ENCODE data around the gene VOPP1. TPM values are rescaled to one million over a fixed set of nuclear protein-coding genes. Genes with fewer than 3 reads are reported as not detected.

Gene VOPP1
- total RNA-seq, 4 donors from 2014 or later, result 22.1 to 79.2 (median 73.9) TPM

- Histone ChIP-seq H3K27ac (peak overlapping the region; percentile 59 to 81 (median 74)), H3K9me3 (no peaks in the 10 kb centered on the region), H3K4me1 (peaks cover 13 to 48% (median 33%) of the 10 kb centered on the region in 4 donors), H3K36me3 (no peaks in the 10 kb centered on the region), H3K27me3 (no peaks in the 10 kb centered on the region), H3K4me3 (no peak overlapping the region)
- intact Hi-C loops (cut with DNase I; ENCODE audit: low total_unique reads) (no loop called here), in situ Hi-C loops (cut with MboI; ENCODE audit: low pct_ligation_motif_present in 1 of 4, low pct_unique_long_range_greater_than_20kb in 1 of 4, low sequenced_read_pairs in 3 of 4) (no loop called here)
- peak; percentile 72 for DNase-seq
- TF ChIP-seq CTCF (IDR thresholded peaks at IDR 0.05), result no peak
- peak; percentile 8 for TF ChIP-seq EP300 (IDR thresholded peaks at IDR 0.05; ENCODE audit: low read depth)
- TF ChIP-seq POLR2AphosphoS5 (IDR thresholded peaks at IDR 0.05), result peak in 2 of 3 donors; percentile 16 to 60
- WGBS, 2 donors (ENCODE audit: low coverage in 1 of 2), result 28 to 43% methylated on average over 3 to 4 of the region's 4 CpGs
These were observed 39.1 kb downstream of the VOPP1 start for GRCh38 chr7:55533050-55533728.

- Histone ChIP-seq H3K27ac (peak overlapping the region; percentile 59 to 81 (median 74)), H3K9me3 (no peaks in the 10 kb centered on the region), H3K4me3 (no peak overlapping the region), H3K36me3 (no peaks in the 10 kb centered on the region), H3K27me3 (no peaks in the 10 kb centered on the region), H3K4me1 (peaks cover 13 to 47% (median 33%) of the 10 kb centered on the region in 4 donors)
- WGBS, 2 donors (ENCODE audit: low coverage in 1 of 2), result 59 to 75% methylated on average over 5 to 8 of the region's 8 CpGs
- intact Hi-C loops (cut with DNase I; ENCODE audit: low total_unique reads), result no loop called here
- TF ChIP-seq CTCF (IDR thresholded peaks at IDR 0.05), result no peak
- TF ChIP-seq POLR2AphosphoS5 (IDR thresholded peaks at IDR 0.05), result no peak
- TF ChIP-seq POLR2A (IDR thresholded peaks at IDR 0.05), result no peak
- no peak for TF ChIP-seq EP300 (IDR thresholded peaks at IDR 0.05; ENCODE audit: low read depth)
- in situ Hi-C loops (cut with MboI; ENCODE audit: low pct_ligation_motif_present in 1 of 4, low pct_unique_long_range_greater_than_20kb in 1 of 4, low sequenced_read_pairs in 3 of 4), result no loop called here
- DNase-seq, result no peak
These were observed 40.0 kb downstream of the VOPP1 start for GRCh38 chr7:55532150-55532917.

GRCh38 chr7:55531536-55531935 is 40.8 kb downstream of the VOPP1 start:
- no peak overlapping the region for H3K4me3 ChIP-seq
- TF ChIP-seq POLR2A (IDR thresholded peaks at IDR 0.05), result no peak
- no peak for TF ChIP-seq CTCF (IDR thresholded peaks at IDR 0.05)
- TF ChIP-seq EP300 (IDR thresholded peaks at IDR 0.05; ENCODE audit: low read depth), result no peak
- no peak for TF ChIP-seq POLR2AphosphoS5 (IDR thresholded peaks at IDR 0.05)
- in situ Hi-C loops (cut with MboI; ENCODE audit: low pct_ligation_motif_present in 1 of 4, low pct_unique_long_range_greater_than_20kb in 1 of 4, low sequenced_read_pairs in 3 of 4), result no loop called here
- no peak for DNase-seq
- no peaks in the 10 kb centered on the region for H3K9me3 ChIP-seq
- 89 to 91% methylated on average over 3 to 5 of the region's 5 CpGs for WGBS, 2 donors (ENCODE audit: low coverage in 1 of 2)
- H3K4me1 ChIP-seq, result peaks cover 13 to 51% (median 32%) of the 10 kb centered on the region in 4 donors
- no peaks in the 10 kb centered on the region for H3K36me3 ChIP-seq
- H3K27me3 ChIP-seq, result no peaks in the 10 kb centered on the region
- intact Hi-C loops (cut with DNase I; ENCODE audit: low total_unique reads), result no loop called here
- peak overlapping the region in 2 of 4 donors; percentile 76 to 81 for H3K27ac ChIP-seq

- DNase-seq, result no peak
- no peak for TF ChIP-seq POLR2A (IDR thresholded peaks at IDR 0.05)
- TF ChIP-seq CTCF (IDR thresholded peaks at IDR 0.05), result no peak
- TF ChIP-seq POLR2AphosphoS5 (IDR thresholded peaks at IDR 0.05), result no peak
- TF ChIP-seq EP300 (IDR thresholded peaks at IDR 0.05; ENCODE audit: low read depth), result no peak
- H3K27ac ChIP-seq, result peak overlapping the region in 3 of 4 donors; percentile 3 to 24 (median 23)
- no peaks in the 10 kb centered on the region for H3K36me3 ChIP-seq
- no peak overlapping the region for H3K4me3 ChIP-seq
- no peaks in the 10 kb centered on the region for H3K27me3 ChIP-seq
- in situ Hi-C loops (cut with MboI; ENCODE audit: low pct_ligation_motif_present in 1 of 4, low pct_unique_long_range_greater_than_20kb in 1 of 4, low sequenced_read_pairs in 3 of 4), result no loop called here
- no peaks in the 10 kb centered on the region for H3K9me3 ChIP-seq
- intact Hi-C loops (cut with DNase I; ENCODE audit: low total_unique reads), result no loop called here
- peaks cover 7 to 36% (median 13%) of the 10 kb centered on the region in 4 donors for H3K4me1 ChIP-seq
- 60 to 76% methylated on average over 2 to 4 of the region's 4 CpGs for WGBS, 2 donors (ENCODE audit: low coverage in 1 of 2)
These were observed 45.0 kb downstream of the VOPP1 start for GRCh38 chr7:55527307-55527706.

Measured in transverse colon (tissue), 4 donors.